HG03571 (cell line): ENCODE data around the gene LRBA.

Experiments used
- ATAC-seq: cut with Tn5 transposase; IDR thresholded peaks from one replicate; pipeline ENCODE4 v1.9.1; 2021; ENCODE audit not compliant: unreplicated experiment

The LRBA gene

DNA sequence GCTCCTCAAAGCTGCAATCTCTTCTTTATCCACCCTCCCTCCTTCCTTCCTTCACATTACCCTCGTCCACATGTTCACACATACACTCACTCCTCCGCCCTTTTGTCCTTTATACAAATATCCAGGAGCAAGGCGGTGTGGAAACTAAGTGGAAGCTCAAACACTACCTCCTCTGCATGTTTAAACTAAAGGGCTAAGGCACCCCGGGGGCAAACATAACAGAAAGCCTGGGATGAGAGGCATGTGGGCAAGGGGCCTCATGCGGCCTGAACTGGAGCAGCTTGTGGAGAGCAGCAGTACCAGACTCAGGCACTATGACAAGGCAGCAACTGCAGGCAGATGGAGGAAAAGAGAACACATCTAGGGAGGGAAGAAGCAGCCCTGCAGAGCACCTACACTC lies 423.7 kb downstream of the LRBA start:
- ATAC-seq: no peak

DNA sequence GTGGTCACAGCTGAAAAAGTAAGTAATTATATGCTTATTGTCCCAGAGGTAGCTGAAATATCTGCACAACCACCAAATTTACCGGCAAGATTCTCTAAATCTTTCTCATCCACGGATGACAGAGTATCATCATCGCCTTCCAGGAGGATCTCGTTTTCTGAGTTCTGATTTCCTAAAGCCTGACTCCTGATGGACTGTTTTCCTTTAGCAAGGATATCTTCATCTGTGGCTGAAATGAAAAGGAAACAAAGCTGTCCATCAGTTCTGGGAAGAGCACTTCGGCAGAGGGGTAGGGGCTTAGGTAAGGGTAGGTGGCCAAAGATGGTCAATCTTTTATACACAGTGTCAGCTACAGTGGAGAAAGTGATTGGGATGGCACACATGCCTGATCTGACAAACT lies 424.5 kb downstream of the LRBA start:
- no peak for ATAC-seq

DNA sequence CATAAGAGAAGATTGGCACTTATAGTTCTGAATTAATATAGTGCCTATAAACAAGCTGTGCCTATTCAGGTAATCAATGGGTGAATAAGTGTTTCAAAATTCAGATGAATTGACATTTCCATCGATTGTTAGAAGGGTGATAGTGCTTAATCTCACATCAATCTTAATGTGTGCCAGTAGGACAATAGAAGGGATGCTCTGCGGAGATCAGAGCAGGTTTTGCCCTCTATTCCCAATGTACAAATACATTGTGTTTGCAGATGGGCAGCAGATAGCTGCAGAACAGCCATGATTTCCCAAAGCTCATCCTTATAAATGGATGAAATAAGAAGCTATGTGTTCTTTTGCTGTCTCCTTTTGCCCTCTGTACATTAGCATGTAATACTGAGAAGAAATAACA lies 425.9 kb downstream of the LRBA start:
- ATAC-seq: no peak

DNA sequence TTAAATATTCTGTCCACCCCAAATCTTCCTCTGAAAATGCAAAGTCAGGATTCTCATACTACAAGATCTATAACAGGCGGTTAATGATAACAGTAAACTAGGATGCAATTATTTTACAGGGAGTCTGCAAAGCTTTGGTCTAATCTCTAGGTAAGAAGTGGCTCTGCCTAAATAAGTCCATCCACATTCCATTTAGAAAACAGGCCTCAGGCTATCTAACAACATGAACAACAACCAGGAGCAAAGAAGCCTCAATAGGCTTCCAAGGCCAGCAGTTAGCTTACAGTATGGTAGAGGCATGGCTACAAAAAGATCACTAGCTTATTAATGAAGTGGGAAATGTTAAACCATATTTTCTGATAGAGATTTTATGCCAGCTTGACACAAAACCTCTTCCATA lies 426.8 kb downstream of the LRBA start:
- no peak for ATAC-seq

DNA sequence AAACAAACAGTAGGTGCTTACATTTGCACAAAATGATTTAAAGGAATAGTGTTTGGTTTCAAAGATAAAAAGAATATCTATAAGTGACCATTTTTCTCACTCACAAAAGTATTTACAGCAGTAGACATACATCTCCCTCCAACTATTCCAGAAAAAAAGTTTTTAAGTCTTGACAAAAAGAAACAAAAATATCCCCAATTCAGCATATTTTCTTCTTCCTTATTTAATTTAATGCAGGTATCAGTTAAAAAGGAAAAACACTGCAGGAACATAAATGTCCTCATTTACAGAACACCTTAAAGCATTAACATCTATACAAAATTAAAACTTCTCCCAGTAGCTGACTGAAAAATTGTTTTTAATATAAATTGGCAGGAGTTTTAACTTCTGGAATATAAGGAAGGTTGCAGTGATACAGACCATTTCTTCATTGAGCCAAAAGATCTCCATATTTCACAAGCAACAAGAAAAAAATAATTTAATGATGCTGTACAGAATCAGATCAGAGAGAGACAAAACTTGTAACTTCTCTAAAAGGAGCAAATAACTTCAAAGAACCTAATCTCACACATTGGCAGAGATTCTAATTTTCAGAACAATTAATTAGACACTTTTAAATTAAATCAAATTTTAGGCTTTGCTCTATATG lies 428.8 kb downstream of the LRBA start:
- no peak for ATAC-seq

DNA sequence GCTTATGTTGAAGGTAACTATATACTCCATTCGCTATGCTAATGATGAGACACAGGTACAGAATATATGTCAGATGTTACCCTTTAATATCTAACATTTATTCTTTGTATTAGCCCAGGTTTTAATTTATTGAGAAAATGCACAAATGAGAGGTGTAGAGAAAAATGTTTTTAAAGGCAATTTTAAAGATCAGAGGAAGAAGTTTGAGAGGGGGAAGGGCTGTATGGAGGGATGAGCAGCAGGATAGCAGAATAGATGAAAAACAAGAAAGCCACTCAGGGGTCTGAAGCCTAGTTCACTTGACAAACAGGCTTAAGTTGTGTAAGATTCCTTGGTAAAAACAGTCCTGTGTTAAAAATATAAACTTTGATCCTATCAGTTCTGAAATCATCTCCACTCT lies 429.5 kb downstream of the LRBA start:
- ATAC-seq: no peak

DNA sequence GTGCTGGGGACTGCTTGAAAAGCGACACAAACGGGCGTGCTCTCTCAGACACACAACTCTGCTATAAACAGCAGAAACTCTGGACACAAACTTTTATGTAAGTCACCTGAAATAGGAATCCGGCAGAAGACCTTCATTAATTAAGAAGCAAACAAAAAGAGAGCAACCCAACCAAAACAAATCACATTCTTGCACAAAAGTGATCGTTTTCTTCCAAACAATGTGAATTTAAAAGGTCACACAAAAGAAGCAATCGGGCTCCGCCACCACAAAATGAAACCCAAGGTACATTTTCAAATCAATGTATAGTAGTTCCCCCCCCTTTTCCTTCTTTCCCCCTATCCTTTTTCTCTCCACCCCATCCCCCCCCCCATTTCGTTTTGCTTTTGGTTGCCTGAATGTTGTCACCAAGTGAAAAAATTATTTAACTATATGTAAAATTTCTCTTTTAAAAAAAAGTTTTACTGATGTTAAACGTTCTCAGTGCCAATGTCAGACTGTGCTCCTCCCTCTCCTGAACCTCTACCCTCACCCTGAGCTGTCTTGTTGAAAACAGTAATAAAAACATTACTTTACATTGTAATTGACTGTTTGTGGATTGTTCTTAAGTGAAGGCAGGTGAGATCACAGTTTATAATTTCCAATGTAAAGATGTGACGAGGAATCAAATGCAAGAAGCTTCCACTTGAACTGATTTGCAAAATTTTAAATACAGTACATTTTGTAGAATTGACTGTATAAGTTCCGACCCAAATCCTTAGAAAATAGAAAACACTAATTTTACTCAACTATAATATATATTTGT lies 430.8 kb downstream of the LRBA start:
- no peak for ATAC-seq

DNA sequence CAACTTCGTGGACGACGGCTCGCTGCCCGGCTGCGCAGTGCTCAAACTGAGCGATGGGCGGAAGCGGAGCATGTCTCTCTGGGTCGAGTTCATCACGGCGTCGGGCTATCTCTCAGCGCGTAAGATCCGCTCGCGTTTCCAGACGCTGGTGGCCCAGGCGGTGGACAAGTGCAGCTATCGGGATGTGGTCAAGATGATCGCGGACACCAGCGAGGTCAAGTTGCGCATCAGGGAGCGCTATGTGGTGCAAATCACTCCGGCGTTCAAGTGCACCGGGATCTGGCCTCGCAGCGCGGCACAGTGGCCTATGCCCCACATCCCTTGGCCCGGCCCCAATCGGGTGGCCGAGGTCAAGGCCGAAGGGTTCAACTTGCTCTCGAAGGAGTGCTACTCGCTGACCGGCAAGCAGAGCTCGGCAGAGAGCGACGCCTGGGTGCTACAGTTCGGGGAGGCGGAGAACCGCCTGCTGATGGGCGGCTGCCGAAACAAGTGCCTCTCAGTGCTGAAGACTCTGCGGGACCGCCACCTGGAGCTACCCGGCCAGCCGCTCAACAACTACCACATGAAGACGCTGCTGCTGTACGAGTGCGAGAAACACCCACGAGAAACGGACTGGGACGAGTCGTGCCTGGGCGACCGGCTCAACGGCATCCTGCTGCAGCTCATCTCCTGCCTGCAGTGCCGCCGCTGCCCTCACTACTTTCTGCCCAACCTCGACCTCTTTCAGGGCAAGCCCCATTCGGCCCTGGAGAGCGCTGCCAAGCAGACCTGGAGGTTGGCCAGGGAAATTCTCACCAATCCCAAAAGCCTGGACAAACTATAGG lies 431.6 kb downstream of the LRBA start:
- ATAC-seq: no peak

DNA sequence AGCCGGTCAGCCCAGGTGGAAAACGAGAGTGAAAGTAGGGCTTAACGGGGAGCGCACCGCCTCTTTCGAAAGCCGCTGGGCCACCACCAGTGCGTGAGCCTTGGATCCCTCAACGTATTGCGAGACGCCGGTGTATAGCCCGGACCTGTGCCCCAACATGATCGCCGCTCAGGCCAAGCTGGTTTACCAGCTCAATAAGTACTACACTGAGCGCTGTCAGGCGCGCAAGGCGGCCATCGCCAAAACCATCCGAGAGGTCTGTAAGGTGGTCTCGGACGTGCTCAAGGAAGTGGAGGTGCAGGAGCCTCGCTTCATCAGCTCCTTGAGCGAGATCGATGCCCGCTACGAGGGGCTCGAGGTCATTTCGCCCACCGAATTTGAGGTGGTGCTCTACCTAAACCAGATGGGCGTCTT lies 432.2 kb downstream of the LRBA start:
- ATAC-seq: no peak

DNA sequence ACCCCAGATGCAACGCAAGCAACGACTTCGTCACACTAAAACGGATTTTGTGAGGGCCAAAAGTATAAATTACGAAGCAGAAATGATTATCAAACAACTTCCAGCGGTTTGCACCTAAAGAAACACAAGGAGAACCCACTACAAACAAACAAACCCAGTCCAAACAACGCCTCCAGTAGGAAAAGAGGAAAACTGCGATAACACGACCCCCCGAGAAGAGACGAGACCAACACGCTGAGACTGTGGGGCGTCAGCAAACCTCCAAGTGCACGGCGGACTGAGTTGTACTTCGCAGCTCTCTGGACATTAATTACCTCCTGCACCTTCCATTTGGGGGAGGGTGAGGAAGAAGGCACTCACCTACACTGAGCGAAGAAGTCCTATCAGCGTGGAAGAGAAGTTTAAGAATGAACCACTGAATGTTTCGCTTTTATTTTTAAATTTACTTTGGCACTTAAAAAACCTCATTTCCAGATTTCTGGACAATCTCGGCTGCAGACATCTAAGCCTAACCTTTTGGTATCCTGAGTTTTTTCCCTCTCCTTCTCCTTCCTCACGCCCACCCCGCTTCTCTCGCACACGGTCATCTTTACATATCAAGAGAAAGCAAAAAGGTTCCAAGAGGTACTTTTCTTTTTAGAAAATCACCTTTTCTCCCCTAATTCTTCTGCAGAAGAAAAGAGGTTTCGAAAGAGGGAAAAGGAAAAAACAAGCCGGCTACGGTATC lies 432.8 kb downstream of the LRBA start, which contains the start of gene MAB21L2:
Gene MAB21L2 (plus strand): TSS at position 6 of the 727 bp plus-strand sequence. CDS start 879 bp downstream, outside the sequence.
- no peak for ATAC-seq

DNA sequence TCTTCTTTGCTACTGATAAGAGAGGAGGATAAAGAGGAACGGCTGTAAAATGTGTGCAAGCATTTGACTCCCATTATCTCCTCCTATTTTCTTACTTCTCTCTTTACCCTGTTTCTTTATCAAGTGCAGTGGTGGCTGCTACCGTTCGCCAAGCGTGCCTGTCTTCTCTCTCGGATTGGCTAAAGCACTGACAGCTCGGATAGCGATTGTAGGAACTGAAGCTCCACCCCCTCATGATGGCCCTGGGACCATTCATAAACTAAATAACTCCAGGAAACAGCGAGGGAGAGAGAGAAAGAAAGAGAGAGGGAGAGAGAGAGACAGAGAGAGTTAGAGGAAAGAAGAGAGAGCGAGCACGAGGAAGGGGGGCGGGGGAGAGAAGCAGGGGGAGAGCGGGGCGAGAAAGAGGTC lies 433.4 kb downstream of the LRBA start:
- ATAC-seq: no peak

DNA sequence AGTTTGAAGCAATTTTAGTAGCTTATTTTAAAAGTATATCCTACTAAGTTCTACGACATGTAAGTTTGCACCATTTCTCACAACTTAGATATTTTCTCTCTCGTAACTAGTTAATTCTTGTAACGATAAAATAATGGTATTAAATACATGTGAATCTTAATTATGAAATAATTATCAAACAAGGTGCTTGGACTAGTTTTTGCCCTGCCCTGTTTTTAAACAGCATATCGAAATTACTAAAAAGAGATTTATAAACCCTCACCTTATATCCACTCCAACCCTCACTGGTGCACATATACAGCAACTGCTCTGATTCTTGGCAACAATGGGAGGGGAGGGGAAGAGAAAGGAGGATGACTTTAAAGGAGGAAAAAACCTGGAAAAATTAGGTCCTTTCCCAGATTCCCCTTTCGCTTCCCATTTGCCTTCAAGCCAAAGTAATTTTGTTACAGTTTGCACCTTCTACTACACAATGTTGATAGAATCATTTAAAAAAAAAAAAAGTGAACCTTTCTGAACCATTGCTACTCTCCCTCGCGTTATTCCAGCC lies 434.0 kb downstream of the LRBA start:
- no peak for ATAC-seq

DNA sequence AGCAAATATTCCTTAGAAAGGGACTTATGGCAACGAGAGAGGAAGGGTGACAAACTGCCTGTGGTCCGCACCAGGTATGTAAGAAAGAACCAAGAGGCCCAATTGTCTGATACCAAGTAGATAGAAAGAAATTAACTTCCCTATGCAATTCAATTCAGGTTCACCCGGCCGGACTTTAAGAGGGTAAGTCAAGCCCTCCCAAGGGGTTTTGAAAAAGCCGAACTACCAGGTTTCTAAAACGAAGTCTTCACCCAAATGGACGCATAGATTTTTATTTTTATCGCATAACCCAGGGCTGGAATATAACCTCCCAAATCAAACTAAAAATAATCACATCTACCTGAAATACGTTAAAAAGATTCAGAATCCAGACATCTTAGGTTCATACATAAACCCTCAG lies 434.8 kb downstream of the LRBA start:
- no peak for ATAC-seq

DNA sequence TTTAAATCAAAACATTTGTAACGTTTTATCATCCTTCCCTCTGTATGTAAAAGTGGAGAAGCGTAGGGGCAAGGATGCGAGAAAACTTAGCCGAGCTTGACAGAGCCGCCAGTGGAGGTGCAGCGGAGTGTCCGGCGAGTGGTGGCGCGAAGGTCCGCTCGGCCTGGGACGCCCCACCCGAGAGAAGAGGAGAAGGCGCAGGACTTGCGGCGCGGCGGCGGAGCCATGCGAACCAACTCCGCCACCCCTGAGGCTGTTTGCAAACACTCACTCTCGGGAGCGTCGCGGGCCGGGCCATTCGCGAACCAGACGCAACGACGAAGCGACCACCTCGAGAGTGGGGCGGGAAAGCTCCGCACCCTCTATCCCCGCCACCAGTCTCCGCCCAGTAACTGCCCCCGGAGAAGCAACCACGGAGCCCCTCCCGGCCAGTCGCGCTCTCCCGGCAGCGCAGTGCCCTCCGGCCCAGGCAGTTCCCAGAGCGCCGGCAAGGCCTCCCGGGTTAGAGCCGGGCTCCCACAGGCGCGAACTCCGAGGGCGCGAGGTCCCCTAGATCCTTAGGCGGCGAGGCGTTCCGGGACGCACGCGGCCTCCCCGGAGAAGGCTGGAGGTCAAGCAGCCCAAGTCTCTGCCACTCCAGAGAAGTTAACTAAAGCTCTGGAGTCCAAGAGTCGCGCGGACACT lies 435.4 kb downstream of the LRBA start:
- no peak for ATAC-seq

DNA sequence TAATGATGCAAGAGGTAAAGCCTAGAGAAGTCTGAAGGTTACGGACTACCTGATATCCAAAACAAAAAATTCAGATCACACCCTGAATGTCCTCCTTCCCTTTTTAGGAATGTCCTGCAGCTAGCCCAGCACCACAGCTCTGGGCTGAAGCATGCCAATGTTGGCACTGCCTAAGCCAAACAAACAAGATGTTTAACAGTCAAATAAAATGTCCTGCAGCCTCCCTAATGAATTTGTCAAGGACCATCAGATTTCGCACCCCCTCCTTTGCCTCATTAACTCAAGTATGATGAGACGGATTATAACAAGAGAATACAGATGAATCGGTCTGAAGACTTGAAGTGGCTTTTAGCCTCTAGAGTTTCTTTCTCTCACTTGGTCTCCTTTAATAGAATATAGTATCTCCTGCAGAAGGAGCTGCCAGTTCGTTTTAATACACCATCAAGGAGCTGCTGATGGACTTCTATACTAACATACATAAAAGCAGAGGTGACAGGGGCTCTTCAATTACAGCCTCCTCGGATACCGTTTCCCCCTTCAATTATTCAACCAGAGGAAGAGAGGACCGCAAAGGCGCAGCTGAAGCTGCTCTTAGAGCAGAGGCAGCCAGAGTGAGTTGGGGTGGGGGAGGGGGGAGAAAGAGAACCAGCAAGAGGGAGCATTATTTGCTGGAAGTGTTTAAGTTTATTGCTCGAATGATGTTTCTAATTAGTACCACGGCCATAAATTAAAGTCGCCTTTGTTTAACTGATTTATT lies 436.2 kb downstream of the LRBA start:
- ATAC-seq: no peak

DNA sequence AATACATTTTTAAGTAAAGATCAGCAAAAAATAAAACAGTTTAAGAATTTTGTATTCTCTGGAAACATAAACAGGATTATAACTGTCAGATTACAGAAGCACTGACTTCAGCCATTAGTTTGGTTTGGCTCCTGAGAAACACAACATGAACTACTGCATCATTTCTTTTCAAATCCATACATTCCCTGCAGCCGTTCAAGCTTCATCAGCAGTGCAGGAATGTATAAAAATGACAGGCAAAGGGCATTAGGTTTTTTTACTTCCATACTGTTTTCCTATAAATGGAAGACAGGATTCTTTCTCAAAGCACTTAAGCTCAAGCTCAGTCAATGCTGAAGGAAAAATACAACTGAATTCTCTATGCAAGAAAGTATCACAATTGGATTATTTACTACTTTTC lies 437.3 kb downstream of the LRBA start:
- ATAC-seq: no peak

DNA sequence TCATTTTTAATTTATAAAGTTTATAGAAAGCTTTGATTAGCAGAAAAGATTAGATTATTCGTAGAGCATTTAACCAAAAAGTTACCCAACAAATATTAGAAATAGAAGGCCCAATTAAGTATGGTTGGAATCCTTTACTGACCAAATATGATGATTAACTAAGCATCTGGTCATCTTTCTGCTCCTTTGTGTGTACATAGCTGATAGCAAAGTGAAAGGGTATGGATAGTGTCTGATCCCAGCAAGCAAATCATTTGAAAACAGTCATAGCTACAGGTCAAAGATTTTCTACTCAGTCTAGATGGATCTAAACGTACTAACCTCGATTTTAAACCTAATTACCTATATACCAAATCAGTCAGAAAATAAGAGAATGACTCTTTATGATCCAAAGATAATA lies 440.4 kb downstream of the LRBA start:
- ATAC-seq: no peak

DNA sequence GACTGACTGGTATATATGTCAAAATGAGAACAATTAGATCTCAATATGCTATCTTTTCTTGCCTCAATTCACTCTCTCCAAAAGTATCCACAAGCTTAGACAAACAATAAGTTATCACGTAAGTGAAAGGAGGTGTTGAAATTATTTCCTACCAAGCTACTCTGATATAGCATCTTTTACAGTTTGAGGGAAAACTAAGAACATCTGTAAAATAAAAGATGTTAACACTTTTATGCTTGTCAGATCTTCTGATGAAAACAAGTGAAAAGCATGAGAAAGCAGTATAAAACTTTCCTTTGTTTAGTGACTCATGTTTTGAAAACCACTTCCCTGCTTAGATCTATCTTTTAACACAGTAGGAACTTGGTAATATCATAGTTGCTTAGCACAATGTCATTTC lies 441.6 kb downstream of the LRBA start:
- ATAC-seq: no peak

DNA sequence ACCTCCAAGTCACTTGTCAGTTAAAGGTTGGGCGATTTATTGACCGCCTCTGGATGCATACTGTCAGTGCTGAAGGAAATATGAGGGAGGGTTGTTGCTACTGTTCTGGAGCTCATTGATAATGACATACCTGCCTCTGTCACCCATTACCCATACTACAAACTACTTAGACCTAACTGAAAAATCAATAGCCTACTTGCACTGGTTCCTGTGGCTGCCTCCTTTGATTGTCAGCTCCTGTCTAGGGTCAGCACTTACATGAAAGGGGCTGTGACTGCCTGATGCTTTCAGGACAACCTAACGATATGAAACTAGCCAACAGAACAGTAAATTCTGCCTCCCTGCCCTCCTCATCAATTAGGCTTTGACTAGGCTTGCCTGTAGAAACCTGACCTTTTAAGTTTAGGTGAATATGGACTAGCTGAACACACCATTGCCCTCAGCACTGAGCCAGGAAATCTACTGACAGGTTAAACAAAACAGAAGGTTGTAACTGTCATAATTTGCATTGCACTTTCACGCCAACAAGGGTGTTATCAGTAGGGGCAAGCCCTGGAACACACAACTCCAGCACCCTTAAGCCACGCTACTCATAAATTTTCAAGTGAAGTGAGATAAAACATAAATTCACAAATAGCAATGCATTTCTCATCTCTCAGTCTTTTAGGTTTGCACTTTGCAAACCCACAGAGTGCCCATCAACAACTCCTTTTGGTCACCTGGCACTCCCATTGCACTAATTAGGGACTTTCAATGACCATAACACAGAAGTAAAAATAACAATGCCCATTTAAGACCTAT lies 442.2 kb downstream of the LRBA start:
- no peak for ATAC-seq
